DND-41 (cell line): ENCODE results near the gene PRAMEF13.
"Not testable (repeated sequence)": the region's sequence is repeated elsewhere in the genome, so short reads cannot be mapped to it uniquely, and the experiment has no call there.

ENCODE experiments used
- EZH2 ChIP-seq: IDR thresholded peaks from 3 replicates; pipeline ENCODE4 v1.6.1; 2012; ENCODE audit warnings: borderline replicate concordance, low read depth, mild to moderate bottlenecking, moderate library complexity, low read length, inconsistent platforms; ENCODE audit not compliant: severe bottlenecking
- TF ChIP-seq, protein P1 (sequence below): IDR thresholded peaks from 2 replicates; pipeline ENCODE4 v1.5.1; 2012; ENCODE audit warnings: borderline replicate concordance, low read length, moderate library complexity, mild to moderate bottlenecking; ENCODE audit not compliant: poor library complexity, severe bottlenecking; ENCODE audit errors: extremely low read depth

DNA sequence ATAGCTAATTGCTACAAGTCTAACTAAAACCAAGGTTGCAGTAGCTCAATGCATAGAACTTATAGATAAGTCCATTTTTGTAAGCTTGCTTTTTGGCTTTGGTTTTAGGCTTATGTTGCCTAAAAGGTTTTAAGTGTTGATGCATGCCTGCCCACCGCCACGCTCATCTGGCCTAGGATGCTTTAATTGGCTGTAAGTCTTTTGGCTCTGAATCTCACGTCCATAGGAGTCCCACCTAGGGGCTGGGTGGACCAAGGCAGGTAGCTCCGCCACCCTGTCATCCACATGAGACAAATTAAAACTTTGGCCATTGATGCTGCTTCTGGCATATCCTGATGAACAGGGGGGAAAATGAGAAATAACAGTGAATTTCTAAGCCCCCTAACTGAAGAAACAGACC, 36.4 kb upstream of the PRAMEF13 start:
- TF ChIP-seq, protein P1, sequence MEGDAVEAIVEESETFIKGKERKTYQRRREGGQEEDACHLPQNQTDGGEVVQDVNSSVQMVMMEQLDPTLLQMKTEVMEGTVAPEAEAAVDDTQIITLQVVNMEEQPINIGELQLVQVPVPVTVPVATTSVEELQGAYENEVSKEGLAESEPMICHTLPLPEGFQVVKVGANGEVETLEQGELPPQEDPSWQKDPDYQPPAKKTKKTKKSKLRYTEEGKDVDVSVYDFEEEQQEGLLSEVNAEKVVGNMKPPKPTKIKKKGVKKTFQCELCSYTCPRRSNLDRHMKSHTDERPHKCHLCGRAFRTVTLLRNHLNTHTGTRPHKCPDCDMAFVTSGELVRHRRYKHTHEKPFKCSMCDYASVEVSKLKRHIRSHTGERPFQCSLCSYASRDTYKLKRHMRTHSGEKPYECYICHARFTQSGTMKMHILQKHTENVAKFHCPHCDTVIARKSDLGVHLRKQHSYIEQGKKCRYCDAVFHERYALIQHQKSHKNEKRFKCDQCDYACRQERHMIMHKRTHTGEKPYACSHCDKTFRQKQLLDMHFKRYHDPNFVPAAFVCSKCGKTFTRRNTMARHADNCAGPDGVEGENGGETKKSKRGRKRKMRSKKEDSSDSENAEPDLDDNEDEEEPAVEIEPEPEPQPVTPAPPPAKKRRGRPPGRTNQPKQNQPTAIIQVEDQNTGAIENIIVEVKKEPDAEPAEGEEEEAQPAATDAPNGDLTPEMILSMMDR: not testable (repeated sequence)
- not testable (repeated sequence) for TF ChIP-seq EZH2
